Smooth muscle cell (in vitro differentiated cells): Measurements from ENCODE around the gene VAV3. TPM values are rescaled to one million over a fixed set of nuclear protein-coding genes. Genes with fewer than 3 reads are reported as not detected.

Experiments
- DNase-seq: peaks from one replicate; lab custom pipeline; 2025; ENCODE audit not compliant: unreplicated experiment; lab: John Stamatoyannopoulos, UW
- H2AFZ ChIP-seq: fragments of 200-600 bp; sonication (generic); 2 replicates; pipeline ENCODE4 v1.6.0; 2016; ENCODE audit warnings: antibody characterized with exemption, low read depth, mild to moderate bottlenecking
- H3F3A ChIP-seq: fragments of 200-600 bp; sonication (generic); 2 replicates; pipeline ENCODE4 v1.6.0; 2017; ENCODE audit warnings: antibody characterized with exemption, low read depth
- H3K27ac ChIP-seq: fragments of 200-600 bp; sonication (generic); 2 replicates; pipeline ENCODE4 v1.5.1; 2016; ENCODE audit warnings: low read depth, mild to moderate bottlenecking
- H3K27me3 ChIP-seq: fragments of 200-600 bp; sonication (generic); 2 replicates; pipeline ENCODE4 v1.6.1; 2016; ENCODE audit warnings: low read depth, mild to moderate bottlenecking
- H3K36me3 ChIP-seq: fragments of 200-600 bp; sonication (generic); 2 replicates; pipeline ENCODE4 v1.5.1; 2016; ENCODE audit warnings: low read depth
- H3K4me1 ChIP-seq: fragments of 200-600 bp; sonication (generic); 2 replicates; pipeline ENCODE4 v1.5.1; 2016; ENCODE audit warnings: low read depth
- H3K4me2 ChIP-seq: fragments of 200-600 bp; sonication (generic); 2 replicates; pipeline ENCODE4 v1.6.0; 2016; ENCODE audit warnings: mild to moderate bottlenecking
- H3K4me3 ChIP-seq: fragments of 200-600 bp; sonication (generic); 2 replicates; pipeline ENCODE4 v1.5.1; 2016; ENCODE audit warnings: mild to moderate bottlenecking
- H3K79me2 ChIP-seq: fragments of 200-600 bp; sonication (generic); 2 replicates; pipeline ENCODE4 v1.6.0; 2016; ENCODE audit warnings: low read depth, mild to moderate bottlenecking
- H3K9ac ChIP-seq: fragments of 200-600 bp; sonication (generic); 2 replicates; pipeline ENCODE4 v1.6.0; 2016; ENCODE audit warnings: low read depth
- H3K9me3 ChIP-seq: fragments of 200-600 bp; sonication (generic); replicated peaks from 2 replicates; pipeline ENCODE4 v1.5.1; 2016; ENCODE audit warnings: low read depth
- H4K20me1 ChIP-seq: fragments of 200-600 bp; sonication (generic); 2 replicates; pipeline ENCODE4 v1.6.0; 2016; ENCODE audit warnings: low read depth
- CTCF ChIP-seq: fragments of 200-600 bp; sonication (generic); IDR thresholded peaks from 2 replicates; pipeline ENCODE4 v1.5.1; 2017; ENCODE audit warnings: borderline replicate concordance, mild to moderate bottlenecking, antibody characterized with exemption; ENCODE audit not compliant: insufficient read depth, poor library complexity, severe bottlenecking
- WGBS: methylation state at CpG from one replicate; pipeline ENCODE4 v1.1.7; 2016; ENCODE audit warnings: low lambda C conversion rate; 5-methylcytosine and 5-hydroxymethylcytosine counted together
- polyA plus RNA-seq: library from polyadenylated mRNA; unstranded; fragments of >200 nt; fragmentation: Nextera tagmentation; extraction: Ambion mirVana; gene quantifications from 2 replicates; pipeline ENCODE4 v1.2.1, GENCODE V29; 2016
- total RNA-seq: library from RNA; depleted of rRNA; stranded (reverse); fragments of >200 nt; gene quantifications from 2 replicates; pipeline ENCODE4 v1.2.3, GENCODE V29; 2014

Gene VAV3
- total and polyA plus RNA-seq, 2 experiments from 2014 or later: 0.62 to 10.1 TPM

GRCh38 chr1:107964336-107965109 is 457 bp downstream of the VAV3 start:
- H3K36me3 ChIP-seq: no peaks in the 10 kb centered on the region
- peak overlapping the region; percentile 90 for H2AFZ ChIP-seq
- no peaks in the 10 kb centered on the region for H3F3A ChIP-seq
- peak overlapping the region; percentile 57 for H3K4me3 ChIP-seq
- H4K20me1 ChIP-seq: no peaks in the 10 kb centered on the region
- no peaks in the 10 kb centered on the region for H3K79me2 ChIP-seq
- peaks cover 16% of the 10 kb centered on the region for H3K4me1 ChIP-seq
- DNase-seq: no peak
- H3K9ac ChIP-seq: no peak overlapping the region
- no peaks in the 10 kb centered on the region for H3K9me3 ChIP-seq
- H3K27me3 ChIP-seq: peaks cover 39% of the 10 kb centered on the region
- under 1% methylated on average over 74 of the region's 79 CpGs for WGBS
- no peak for TF ChIP-seq CTCF
- no peak overlapping the region for H3K27ac ChIP-seq
- peak overlapping the region; percentile 92 for H3K4me2 ChIP-seq

- no peak for DNase-seq
- Histone ChIP-seq H2AFZ (peak overlapping the region; percentile 90), H3K36me3 (no peaks in the 10 kb centered on the region), H3K27ac (no peak overlapping the region), H4K20me1 (no peaks in the 10 kb centered on the region), H3K9me3 (no peaks in the 10 kb centered on the region), H3K79me2 (no peaks in the 10 kb centered on the region), H3K4me1 (peaks cover 16% of the 10 kb centered on the region), H3K9ac (no peak overlapping the region), H3K4me3 (peak overlapping the region; percentile 57), H3F3A (no peaks in the 10 kb centered on the region), H3K27me3 (peaks cover 39% of the 10 kb centered on the region), H3K4me2 (peak overlapping the region; percentile 92)
- no peak for TF ChIP-seq CTCF
- WGBS: 6% methylated on average over 21 of the region's 21 CpGs
Observed at GRCh38 chr1:107963601-107964335, 1.2 kb downstream of the VAV3 start.

- Histone ChIP-seq H3K4me3 (no peak overlapping the region), H3K4me1 (peaks cover 16% of the 10 kb centered on the region), H3F3A (no peaks in the 10 kb centered on the region), H3K79me2 (no peaks in the 10 kb centered on the region), H3K36me3 (no peaks in the 10 kb centered on the region), H3K4me2 (no peak overlapping the region), H4K20me1 (no peaks in the 10 kb centered on the region), H3K9ac (no peak overlapping the region), H2AFZ (no peak overlapping the region), H3K27me3 (peaks cover 42% of the 10 kb centered on the region), H3K9me3 (no peaks in the 10 kb centered on the region), H3K27ac (no peak overlapping the region)
- DNase-seq: no peak
- WGBS: 61% methylated on average over 5 of the region's 5 CpGs
- no peak for TF ChIP-seq CTCF
Observed at GRCh38 chr1:107963008-107963407, 2.0 kb downstream of the VAV3 start.
